HEK293T (cell line): ENCODE data around the gene COL9A3.

ENCODE experiments used
- CTCF ChIA-PET: fragments of 350-600 bp; formaldehyde crosslinking; extraction: SDS; loops from one replicate; lab custom pipeline; 2021; ENCODE audit warnings: antibody characterized with exemption, inconsistent platforms; lab: Yijun Ruan, JAX
- POLR2A ChIA-PET: fragments of 350-600 bp; formaldehyde crosslinking; extraction: SDS; loops from one replicate; lab custom pipeline; 2020; ENCODE audit warnings: antibody characterized with exemption, inconsistent platforms; lab: Yijun Ruan, JAX
- DNase-seq: peaks from one replicate; pipeline ENCODE4 v3.0.0; 2012; ENCODE audit warnings: mixed read lengths; ENCODE audit errors: extremely low spot score
- ARNT ChIP-seq: fragments of 450-650 bp; IDR thresholded peaks from 2 replicates; pipeline ENCODE4 v1.6.1; 2017; ENCODE audit warnings: mild to moderate bottlenecking
- BHLHE40 ChIP-seq: fragments of 450-650 bp; IDR thresholded peaks from 2 replicates; pipeline ENCODE4 v1.6.1; 2016; ENCODE audit warnings: mild to moderate bottlenecking, moderate library complexity, borderline replicate concordance
- CTBP1 ChIP-seq: fragments of 450-650 bp; IDR thresholded peaks from 2 replicates; pipeline ENCODE4 v1.6.1; 2016; ENCODE audit warnings: borderline replicate concordance
- ELF4 ChIP-seq: fragments of 450-650 bp; IDR thresholded peaks from 2 replicates; pipeline ENCODE4 v1.6.1; 2017; ENCODE audit warnings: antibody characterized with exemption
- FOXA1 ChIP-seq: fragments of 450-650 bp; IDR thresholded peaks from 2 replicates; pipeline ENCODE4 v1.6.1; 2016; ENCODE audit warnings: mild to moderate bottlenecking
- FOXK2 ChIP-seq: fragments of 450-650 bp; IDR thresholded peaks from 2 replicates; pipeline ENCODE4 v1.6.1; 2016; ENCODE audit warnings: mild to moderate bottlenecking
- FOXM1 ChIP-seq: fragments of 450-650 bp; IDR thresholded peaks from 2 replicates; pipeline ENCODE4 v1.6.1; 2017; ENCODE audit warnings: mild to moderate bottlenecking, borderline replicate concordance
- HDGF ChIP-seq: fragments of 450-650 bp; IDR thresholded peaks from 2 replicates; pipeline ENCODE4 v1.6.1; 2017; ENCODE audit warnings: antibody characterized with exemption, borderline replicate concordance
- L3MBTL2 ChIP-seq: fragments of 450-650 bp; conservative IDR thresholded peaks from 2 replicates; pipeline ENCODE4 v1.6.1; 2016; ENCODE audit warnings: mild to moderate bottlenecking
- LEF1 ChIP-seq: fragments of 450-650 bp; IDR thresholded peaks from 2 replicates; pipeline ENCODE4 v1.6.1; 2017; ENCODE audit warnings: mild to moderate bottlenecking, borderline replicate concordance
- NFRKB ChIP-seq: fragments of 450-650 bp; IDR thresholded peaks from 2 replicates; pipeline ENCODE4 v1.6.1; 2016; ENCODE audit warnings: mild to moderate bottlenecking, moderate library complexity
- SP1 ChIP-seq: fragments of 450-650 bp; IDR thresholded peaks from 2 replicates; pipeline ENCODE4 v1.6.1; 2017
- SUZ12 ChIP-seq: fragments of 450-650 bp; IDR thresholded peaks from 2 replicates; pipeline ENCODE4 v1.6.1; 2016; ENCODE audit warnings: mild to moderate bottlenecking
- TARDBP ChIP-seq: fragments of 450-650 bp; IDR thresholded peaks from 2 replicates; pipeline ENCODE4 v1.6.1; 2016
- ZNF384 ChIP-seq: fragments of 450-650 bp; IDR thresholded peaks from 2 replicates; pipeline ENCODE4 v1.6.1; 2016
- TF ChIP-seq, protein P1 (sequence below): fragments of 450-650 bp; IDR thresholded peaks from 2 replicates; pipeline ENCODE4 v1.6.1; 2016

Gene COL9A3

DNA sequence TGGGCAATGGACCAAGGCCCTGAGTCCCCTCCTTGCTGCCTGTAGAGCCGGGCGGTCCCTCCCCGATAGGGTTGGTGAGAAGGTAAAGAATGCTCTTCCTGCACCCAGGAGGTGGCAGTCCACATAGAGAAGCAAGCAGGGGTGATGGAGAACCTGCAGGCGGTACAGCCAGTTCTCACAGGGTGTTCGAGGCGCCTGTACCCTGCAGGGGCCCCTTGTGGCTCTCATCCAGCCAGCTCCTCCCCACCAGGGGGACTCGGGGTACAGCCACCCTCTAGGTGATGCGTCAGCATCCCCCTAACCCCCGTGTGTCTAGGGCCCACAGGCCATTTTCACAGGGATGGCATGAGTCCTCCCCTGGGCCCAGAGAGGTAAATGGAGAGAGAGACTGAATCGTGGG is 5.1 kb upstream of the COL9A3 start:
- TF ChIP-seq FOXM1: no peak
- TF ChIP-seq TARDBP: no peak
- no peak for TF ChIP-seq SUZ12
- TF ChIP-seq SP1: no peak
- TF ChIP-seq CTBP1: no peak
- TF ChIP-seq FOXK2: no peak
- no peak for TF ChIP-seq ELF4
- no peak for TF ChIP-seq FOXA1
- TF ChIP-seq HDGF: no peak
- no peak for TF ChIP-seq LEF1
- no peak for TF ChIP-seq NFRKB
- TF ChIP-seq, protein P1, sequence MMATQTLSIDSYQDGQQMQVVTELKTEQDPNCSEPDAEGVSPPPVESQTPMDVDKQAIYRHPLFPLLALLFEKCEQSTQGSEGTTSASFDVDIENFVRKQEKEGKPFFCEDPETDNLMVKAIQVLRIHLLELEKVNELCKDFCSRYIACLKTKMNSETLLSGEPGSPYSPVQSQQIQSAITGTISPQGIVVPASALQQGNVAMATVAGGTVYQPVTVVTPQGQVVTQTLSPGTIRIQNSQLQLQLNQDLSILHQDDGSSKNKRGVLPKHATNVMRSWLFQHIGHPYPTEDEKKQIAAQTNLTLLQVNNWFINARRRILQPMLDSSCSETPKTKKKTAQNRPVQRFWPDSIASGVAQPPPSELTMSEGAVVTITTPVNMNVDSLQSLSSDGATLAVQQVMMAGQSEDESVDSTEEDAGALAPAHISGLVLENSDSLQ: no peak
- TF ChIP-seq BHLHE40: no peak
- no peak for TF ChIP-seq L3MBTL2
- no peak for TF ChIP-seq ARNT
- TF ChIP-seq ZNF384: no peak
- no peak for DNase-seq
- ChIA-PET CTCF (no interaction called here), POLR2A (interaction anchor here (0.6 to 1.5 kb wide), 2 partner anchors 15 to 35 kb away, joined by 3 to 5 read pairs; partner anchors contain the start of gene MRGBP)

DNA sequence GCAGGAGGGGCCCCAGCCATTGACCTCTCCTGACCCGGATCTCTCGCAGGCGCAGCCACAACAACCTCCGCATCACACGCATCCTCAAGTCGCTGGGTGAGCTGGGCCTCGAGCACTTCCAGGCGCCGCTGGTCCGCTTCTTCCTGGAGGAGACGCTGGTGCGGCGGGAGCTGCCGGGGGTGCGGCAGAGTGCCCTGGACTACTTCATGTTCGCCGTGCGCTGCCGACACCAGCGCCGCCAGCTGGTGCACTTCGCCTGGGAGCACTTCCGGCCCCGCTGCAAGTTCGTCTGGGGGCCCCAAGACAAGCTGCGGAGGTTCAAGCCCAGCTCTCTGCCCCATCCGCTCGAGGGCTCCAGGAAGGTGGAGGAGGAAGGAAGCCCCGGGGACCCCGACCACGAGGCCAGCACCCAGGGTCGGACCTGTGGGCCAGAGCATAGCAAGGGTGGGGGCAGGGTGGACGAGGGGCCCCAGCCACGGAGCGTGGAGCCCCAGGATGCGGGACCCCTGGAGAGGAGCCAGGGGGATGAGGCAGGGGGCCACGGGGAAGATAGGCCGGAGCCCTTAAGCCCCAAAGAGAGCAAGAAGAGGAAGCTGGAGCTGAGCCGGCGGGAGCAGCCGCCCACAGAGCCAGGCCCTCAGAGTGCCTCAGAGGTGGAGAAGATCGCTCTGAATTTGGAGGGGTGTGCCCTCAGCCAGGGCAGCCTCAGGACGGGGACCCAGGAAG is 4.5 kb upstream of the COL9A3 start:
- TF ChIP-seq CTBP1 (no peak), HDGF (no peak), ARNT (no peak), FOXK2 (no peak), L3MBTL2 (no peak), SP1 (no peak), NFRKB (no peak), ELF4 (no peak), SUZ12 (no peak), FOXM1 (no peak), LEF1 (no peak)
- TF ChIP-seq, protein P1: no peak
- no peak for DNase-seq
- ChIA-PET POLR2A (interaction anchor here (0.6 to 1.5 kb wide), 2 partner anchors 16 to 34 kb away, joined by 3 to 5 read pairs; partner anchors contain the start of gene MRGBP), CTCF (no interaction called here)

DNA sequence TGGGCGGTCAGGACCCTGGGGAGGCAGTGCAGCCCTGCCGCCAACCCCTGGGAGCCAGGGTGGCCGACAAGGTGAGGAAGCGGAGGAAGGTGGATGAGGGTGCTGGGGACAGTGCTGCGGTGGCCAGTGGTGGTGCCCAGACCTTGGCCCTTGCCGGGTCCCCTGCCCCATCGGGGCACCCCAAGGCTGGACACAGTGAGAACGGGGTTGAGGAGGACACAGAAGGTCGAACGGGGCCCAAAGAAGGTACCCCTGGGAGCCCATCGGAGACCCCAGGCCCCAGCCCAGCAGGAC is 4.0 kb upstream of the COL9A3 start:
- no peak for DNase-seq
- CTCF ChIA-PET: no interaction called here
- TF ChIP-seq BHLHE40 (no peak), L3MBTL2 (no peak), NFRKB (no peak), ELF4 (no peak), ARNT (no peak), HDGF (no peak), CTBP1 (no peak), LEF1 (no peak), TARDBP (no peak)
- POLR2A ChIA-PET: interaction anchor here (1.5 kb wide), 1 partner anchor 17 kb away, joined by 5 read pairs; the partner anchor contains the start of gene MRGBP

DNA sequence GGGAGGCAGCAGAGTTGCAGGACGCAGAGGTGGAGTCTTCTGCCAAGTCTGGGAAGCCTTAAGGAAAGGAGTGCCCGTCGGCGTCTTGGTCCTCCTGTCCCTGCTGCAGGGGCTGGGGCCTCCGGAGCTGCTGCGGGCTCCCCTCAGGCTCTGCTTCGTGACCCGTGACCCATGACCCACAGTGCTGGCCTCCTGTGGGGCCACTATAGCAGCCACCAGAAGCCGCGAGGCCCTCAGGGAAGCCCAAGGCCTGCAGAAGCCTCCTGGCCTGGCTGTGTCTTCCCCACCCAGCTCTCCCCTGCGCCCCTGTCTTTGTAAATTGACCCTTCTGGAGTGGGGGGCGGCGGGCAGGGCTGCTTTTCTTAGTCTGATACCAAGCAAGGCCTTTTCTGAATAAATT is 3.3 kb upstream of the COL9A3 start:
- TF ChIP-seq L3MBTL2: no peak
- no peak for TF ChIP-seq FOXK2
- TF ChIP-seq HDGF: no peak
- no peak for TF ChIP-seq CTBP1
- TF ChIP-seq NFRKB: no peak
- TF ChIP-seq ZNF384: no peak
- no peak for TF ChIP-seq TARDBP
- no peak for TF ChIP-seq SP1
- no peak for TF ChIP-seq FOXM1
- TF ChIP-seq BHLHE40: no peak
- TF ChIP-seq ARNT: no peak
- TF ChIP-seq FOXA1: no peak
- TF ChIP-seq LEF1: no peak
- no peak for TF ChIP-seq ELF4
- TF ChIP-seq, protein P1: no peak
- TF ChIP-seq SUZ12: no peak
- no peak for DNase-seq
- ChIA-PET CTCF (interaction anchor here (1.4 kb wide), 1 partner anchor 9 kb away, joined by 5 read pairs; no protein-coding TSS in a partner anchor), POLR2A (no interaction called here)

DNA sequence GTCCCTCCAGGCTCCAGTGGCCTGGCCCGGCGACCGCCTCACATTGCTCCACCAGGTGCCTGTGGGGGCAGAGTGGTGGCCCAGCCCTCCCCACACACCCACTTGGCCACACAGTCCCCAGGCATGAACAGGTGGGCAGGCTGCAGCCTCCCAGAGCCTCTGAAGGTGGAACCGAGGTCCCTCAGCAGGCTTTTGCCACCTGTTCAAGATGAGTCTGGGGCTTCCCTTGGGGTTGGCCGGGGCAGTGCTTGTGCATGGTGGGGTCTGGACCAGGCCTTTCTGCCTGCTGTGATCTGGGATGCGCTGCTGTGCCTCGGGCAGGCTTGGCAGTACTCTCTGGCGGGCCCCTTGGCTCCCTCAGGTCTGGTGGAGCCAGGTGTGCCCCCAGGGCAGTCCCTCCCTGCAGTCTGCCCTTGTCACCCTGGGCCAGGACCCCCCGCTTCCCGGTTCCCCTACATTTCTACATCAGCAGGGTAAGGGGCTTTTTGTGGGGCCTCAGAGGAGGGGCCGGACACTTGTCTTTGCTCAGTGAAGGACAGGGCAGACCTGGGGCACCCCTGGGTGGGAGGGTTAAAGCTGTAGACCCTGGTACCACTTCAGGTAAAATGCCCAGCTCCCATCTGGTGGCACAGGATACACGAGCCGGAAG is 2.7 kb upstream of the COL9A3 start:
- DNase-seq: no peak
- CTCF ChIA-PET: interaction anchor here (1.4 kb wide), 1 partner anchor 9 kb away, joined by 5 read pairs; no protein-coding TSS in a partner anchor
- TF ChIP-seq L3MBTL2 (no peak), ELF4 (no peak), LEF1 (no peak), SUZ12 (no peak), HDGF (no peak)
- TF ChIP-seq, protein P1: no peak
- POLR2A ChIA-PET: interaction anchor here (1.1 kb wide), 1 partner anchor 14 kb away, joined by 3 read pairs; no protein-coding TSS in a partner anchor
